SU-DHL-6 (cell line): ENCODE data around the gene DENND5A.

Experiments
- CTCF ChIP-seq: fragments of 200-600 bp; sonication (generic); IDR thresholded peaks from one replicate; pipeline ENCODE4 v1.5.1; 2017; ENCODE audit warnings: antibody characterized with exemption, mild to moderate bottlenecking, low read length, moderate library complexity; ENCODE audit not compliant: insufficient read depth, poor library complexity, severe bottlenecking
- EZH2phosphoT487 ChIP-seq: fragments of 200-600 bp; sonication (generic), shearing (Covaris generic); conservative IDR thresholded peaks from 2 replicates; pipeline ENCODE4 v1.6.1; 2018; ENCODE audit warnings: mild to moderate bottlenecking, antibody characterized with exemption, low read length, moderate library complexity, mixed read lengths

- TF ChIP-seq CTCF (no peak), EZH2phosphoT487 (no peak)
Observed at GRCh38 chr11:9160166-9160565, 105.0 kb downstream of the DENND5A start.
